ENCODE measurements around the gene TRAF3IP3. TPM values are rescaled to one million over a fixed set of nuclear protein-coding genes. Genes with fewer than 3 reads are reported as not detected.
A peak's percentile ranks its signal among the peaks of the same experiment; 100 is the strongest.

Gene TRAF3IP3
- total RNA-seq, 2 donors from 2014 or later, result 175 to 184 TPM

GRCh38 chr1:209727286-209727685 lies 28.6 kb upstream of the TRAF3IP3 start:
- H3K4me1 Mint-ChIP-seq, result peaks cover 32% of the 10 kb centered on the region
- H3K27me3 Mint-ChIP-seq, result no peaks in the 10 kb centered on the region
- peak; percentile 20 for ATAC-seq (replicated peaks)
- peak overlapping the region; percentile 11 for H3K4me3 Mint-ChIP-seq
- peak overlapping the region; percentile 52 for H3K27ac Mint-ChIP-seq
- H3K36me3 Mint-ChIP-seq (ENCODE audit: low read depth), result no peaks in the 10 kb centered on the region
- H3K9me3 Mint-ChIP-seq, result peaks cover 6% of the 10 kb centered on the region

- Mint-ChIP-seq H3K27ac (peak overlapping the region; percentile 52), H3K27me3 (no peaks in the 10 kb centered on the region), H3K4me3 (peak overlapping the region; percentile 11), H3K9me3 (peaks cover 6% of the 10 kb centered on the region), H3K36me3 (ENCODE audit: low read depth) (peaks cover 2% of the 10 kb centered on the region), H3K4me1 (peaks cover 32% of the 10 kb centered on the region)
- no peak for ATAC-seq (replicated peaks)
Measured at GRCh38 chr1:209727785-209728184, 28.1 kb upstream of the TRAF3IP3 start.

GRCh38 chr1:209728466-209728865 lies 27.4 kb upstream of the TRAF3IP3 start:
- H3K27ac Mint-ChIP-seq, result no peak overlapping the region
- no peak overlapping the region for H3K4me3 Mint-ChIP-seq
- no peaks in the 10 kb centered on the region for H3K27me3 Mint-ChIP-seq
- H3K36me3 Mint-ChIP-seq (ENCODE audit: low read depth), result peaks cover 8% of the 10 kb centered on the region
- peaks cover 37% of the 10 kb centered on the region for H3K4me1 Mint-ChIP-seq
- no peak for ATAC-seq (replicated peaks)
- peaks cover 9% of the 10 kb centered on the region for H3K9me3 Mint-ChIP-seq

DNA sequence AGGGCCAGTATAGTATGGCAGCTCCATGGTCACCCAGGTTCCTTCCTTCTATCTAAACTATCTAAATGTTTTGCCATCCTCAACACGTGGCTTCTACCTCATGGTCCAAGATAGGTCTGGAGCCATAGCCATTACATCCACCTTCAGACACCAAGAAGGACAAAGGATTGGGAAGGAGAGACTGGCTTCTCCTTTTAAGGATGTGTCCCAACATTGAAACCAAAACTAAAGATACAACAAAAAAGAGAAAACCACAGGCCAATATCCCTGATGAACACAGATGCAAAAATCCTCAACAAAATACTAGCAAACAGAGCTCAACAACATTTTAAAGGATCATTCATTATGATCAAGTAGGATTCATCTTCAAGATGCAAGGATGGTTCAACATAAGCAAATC lies 26.4 kb upstream of the TRAF3IP3 start:
- H3K27me3 Mint-ChIP-seq, result no peaks in the 10 kb centered on the region
- peaks cover 6% of the 10 kb centered on the region for H3K9me3 Mint-ChIP-seq
- H3K4me1 Mint-ChIP-seq, result peaks cover 35% of the 10 kb centered on the region
- no peak overlapping the region for H3K4me3 Mint-ChIP-seq
- peaks cover 8% of the 10 kb centered on the region for H3K36me3 Mint-ChIP-seq (ENCODE audit: low read depth)
- H3K27ac Mint-ChIP-seq, result no peak overlapping the region
- ATAC-seq (replicated peaks), result no peak

DNA sequence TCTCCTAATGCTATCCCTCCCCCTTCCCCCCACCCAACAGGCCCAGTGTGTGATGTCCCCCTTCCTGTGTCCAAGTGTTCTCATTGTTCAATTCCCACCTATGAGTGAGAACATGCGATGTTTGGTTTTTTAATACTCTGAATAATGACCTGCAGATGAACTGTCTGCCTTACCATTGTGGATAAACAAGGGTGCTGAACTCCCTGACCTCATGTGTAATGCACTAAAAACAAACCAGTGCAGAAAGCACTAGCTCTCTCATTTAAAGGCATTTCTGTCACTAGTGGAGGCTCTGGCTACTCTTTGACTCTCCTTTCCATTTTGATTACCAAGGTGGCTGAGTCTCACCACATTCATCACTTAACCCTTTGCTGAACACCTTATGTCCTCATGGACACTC lies 23.1 kb upstream of the TRAF3IP3 start:
- no peak for ATAC-seq (replicated peaks)
- Mint-ChIP-seq H3K4me3 (peak overlapping the region; percentile 32), H3K4me1 (peaks cover 36% of the 10 kb centered on the region), H3K36me3 (ENCODE audit: low read depth) (peaks cover 8% of the 10 kb centered on the region), H3K27me3 (no peaks in the 10 kb centered on the region), H3K27ac (peak overlapping the region; percentile 28), H3K9me3 (peaks cover 6% of the 10 kb centered on the region)

GRCh38 chr1:209733409-209734192 lies 22.3 kb upstream of the TRAF3IP3 start:
- Mint-ChIP-seq H3K36me3 (ENCODE audit: low read depth) (peaks cover 8% of the 10 kb centered on the region), H3K4me1 (peaks cover 34% of the 10 kb centered on the region), H3K27ac (peak overlapping the region; percentile 28), H3K9me3 (peaks cover 6% of the 10 kb centered on the region), H3K4me3 (peak overlapping the region; percentile 32), H3K27me3 (no peaks in the 10 kb centered on the region)
- peak; percentile 65 for ATAC-seq (replicated peaks)

DNA sequence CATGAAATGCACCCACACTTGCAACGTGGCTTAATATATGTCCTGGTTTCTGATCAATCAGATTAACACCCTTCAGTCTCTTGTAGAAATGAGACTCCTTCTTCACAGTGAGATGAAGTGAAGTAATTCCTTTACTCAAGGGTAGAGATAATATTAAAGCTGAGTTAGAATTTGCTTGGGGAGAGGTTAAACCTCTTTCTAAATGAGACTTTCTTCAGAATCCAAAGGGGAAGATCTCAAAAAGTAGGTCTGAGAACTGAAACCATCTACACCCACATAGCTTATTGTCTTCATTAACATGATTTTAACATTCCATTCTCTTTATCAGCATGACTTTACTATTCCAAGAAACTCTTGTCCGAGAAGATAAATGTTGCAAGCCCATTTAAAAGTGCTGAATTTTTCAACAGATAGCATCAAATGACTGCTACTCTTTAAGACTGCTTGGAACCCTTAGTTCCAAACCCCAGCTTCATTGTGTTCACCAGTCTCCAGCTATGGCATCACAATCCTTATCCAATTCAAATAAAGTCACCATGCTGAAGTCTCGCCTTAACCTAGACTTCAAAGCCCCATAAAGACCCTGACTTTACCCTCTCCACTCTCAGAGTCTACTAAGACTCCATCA lies 19.2 kb upstream of the TRAF3IP3 start:
- Mint-ChIP-seq H3K4me1 (peaks cover 36% of the 10 kb centered on the region), H3K4me3 (peak overlapping the region; percentile 52), H3K36me3 (ENCODE audit: low read depth) (peaks cover 8% of the 10 kb centered on the region), H3K27ac (peak overlapping the region; percentile 73), H3K27me3 (no peaks in the 10 kb centered on the region), H3K9me3 (peaks cover 6% of the 10 kb centered on the region)
- ATAC-seq (replicated peaks), result peak; percentile 79

DNA sequence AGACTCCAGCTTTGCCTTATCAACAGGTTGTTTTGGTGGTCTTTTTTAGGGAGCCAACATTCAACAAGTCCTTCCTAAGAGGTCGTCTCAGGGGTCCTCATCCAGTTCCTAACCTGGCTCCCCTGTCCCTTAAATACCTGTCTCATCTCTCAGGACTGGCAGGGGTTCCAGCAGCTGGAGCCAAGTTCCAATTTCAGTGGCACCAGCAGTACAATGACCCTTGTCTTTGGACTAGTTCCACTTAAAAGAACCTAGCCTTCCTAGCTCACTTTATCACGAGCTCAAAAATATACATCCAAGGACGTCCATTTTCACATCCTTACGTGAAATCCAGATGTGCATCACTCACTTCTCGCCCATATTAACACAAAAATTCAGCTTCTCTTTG lies 18.7 kb upstream of the TRAF3IP3 start:
- Mint-ChIP-seq H3K27me3 (no peaks in the 10 kb centered on the region), H3K9me3 (peaks cover 6% of the 10 kb centered on the region), H3K27ac (peak overlapping the region; percentile 73), H3K36me3 (ENCODE audit: low read depth) (peaks cover 8% of the 10 kb centered on the region), H3K4me1 (peaks cover 41% of the 10 kb centered on the region), H3K4me3 (peak overlapping the region; percentile 52)
- ATAC-seq (replicated peaks), result no peak

DNA sequence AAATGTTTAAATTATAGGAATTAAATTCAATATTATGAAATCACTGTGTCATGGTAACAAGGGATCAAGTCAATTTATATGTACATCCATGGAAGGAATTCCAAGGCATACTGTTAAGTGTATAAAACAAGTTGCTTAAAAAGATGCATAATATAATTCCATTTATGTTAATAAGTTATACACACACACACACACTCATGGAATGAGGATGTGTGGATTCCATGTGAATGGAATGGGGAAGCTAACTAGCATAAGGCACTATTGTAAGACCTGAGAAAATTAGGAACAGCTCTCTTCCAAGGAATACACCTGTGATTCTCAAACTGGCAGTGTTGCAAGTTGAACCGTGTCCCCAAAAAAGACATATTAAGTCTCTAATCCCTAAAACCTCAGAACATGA lies 17.6 kb upstream of the TRAF3IP3 start:
- peaks cover 2% of the 10 kb centered on the region for H3K36me3 Mint-ChIP-seq (ENCODE audit: low read depth)
- peaks cover 3% of the 10 kb centered on the region for H3K9me3 Mint-ChIP-seq
- H3K27ac Mint-ChIP-seq, result no peak overlapping the region
- H3K27me3 Mint-ChIP-seq, result no peaks in the 10 kb centered on the region
- peaks cover 41% of the 10 kb centered on the region for H3K4me1 Mint-ChIP-seq
- ATAC-seq (replicated peaks), result no peak
- H3K4me3 Mint-ChIP-seq, result no peak overlapping the region

DNA sequence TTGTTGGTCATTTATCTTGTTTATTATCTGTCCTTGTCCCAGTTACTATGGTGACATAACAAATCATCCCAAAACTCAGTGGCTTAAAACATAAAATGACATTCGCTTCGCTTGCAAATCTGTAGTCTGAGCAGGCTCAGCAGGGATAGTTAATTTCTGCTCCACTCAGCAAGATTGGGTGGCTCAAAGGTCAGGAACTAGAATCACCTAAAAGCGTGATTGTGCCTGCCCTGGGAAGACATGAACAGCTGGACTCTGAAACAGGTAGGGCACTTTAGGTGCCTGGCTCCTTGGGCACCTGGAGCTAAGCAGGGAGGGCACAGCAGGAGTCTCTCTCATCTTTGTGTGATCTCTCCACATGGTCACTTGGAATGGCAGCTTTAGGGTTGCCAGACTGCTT lies 14.7 kb upstream of the TRAF3IP3 start:
- ATAC-seq (replicated peaks), result no peak
- peaks cover 27% of the 10 kb centered on the region for H3K4me1 Mint-ChIP-seq
- peak overlapping the region; percentile 62 for H3K4me3 Mint-ChIP-seq
- no peaks in the 10 kb centered on the region for H3K36me3 Mint-ChIP-seq (ENCODE audit: low read depth)
- H3K27ac Mint-ChIP-seq, result peak overlapping the region; percentile 73
- no peaks in the 10 kb centered on the region for H3K27me3 Mint-ChIP-seq
- peaks cover 3% of the 10 kb centered on the region for H3K9me3 Mint-ChIP-seq

DNA sequence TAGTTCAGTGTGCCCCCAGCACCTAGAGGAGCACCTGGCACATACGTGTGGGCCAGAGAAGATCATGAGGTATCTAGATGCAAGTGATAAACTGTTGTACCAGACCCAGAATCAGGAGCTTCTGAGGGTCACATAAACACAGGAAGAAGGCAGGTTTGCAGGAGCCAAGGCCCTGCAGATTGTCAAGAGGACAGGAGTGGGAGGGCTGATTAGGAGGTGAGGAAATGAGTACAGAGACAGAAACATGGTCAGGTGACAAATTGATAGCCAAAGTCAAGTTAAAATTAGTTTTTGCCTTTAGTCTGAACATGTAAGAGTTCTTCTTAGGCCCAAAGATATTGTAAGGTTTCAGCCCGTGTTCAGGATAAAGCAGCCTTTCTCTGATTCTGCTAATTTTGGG lies 14.0 kb upstream of the TRAF3IP3 start:
- H3K27ac Mint-ChIP-seq, result peak overlapping the region; percentile 73
- H3K27me3 Mint-ChIP-seq, result no peaks in the 10 kb centered on the region
- H3K4me1 Mint-ChIP-seq, result peaks cover 27% of the 10 kb centered on the region
- peaks cover 3% of the 10 kb centered on the region for H3K9me3 Mint-ChIP-seq
- H3K36me3 Mint-ChIP-seq (ENCODE audit: low read depth), result no peaks in the 10 kb centered on the region
- ATAC-seq (replicated peaks), result no peak
- H3K4me3 Mint-ChIP-seq, result peak overlapping the region; percentile 62

- Mint-ChIP-seq H3K36me3 (ENCODE audit: low read depth) (no peaks in the 10 kb centered on the region), H3K4me3 (peak overlapping the region; percentile 62), H3K9me3 (no peaks in the 10 kb centered on the region), H3K27ac (peak overlapping the region; percentile 73), H3K27me3 (no peaks in the 10 kb centered on the region), H3K4me1 (peaks cover 23% of the 10 kb centered on the region)
- no peak for ATAC-seq (replicated peaks)
Measured at GRCh38 chr1:209742409-209743144, 13.3 kb upstream of the TRAF3IP3 start.

- H3K4me3 Mint-ChIP-seq, result peak overlapping the region; percentile 62
- ATAC-seq (replicated peaks), result peak; percentile 5
- H3K4me1 Mint-ChIP-seq, result peaks cover 26% of the 10 kb centered on the region
- H3K9me3 Mint-ChIP-seq, result no peaks in the 10 kb centered on the region
- no peaks in the 10 kb centered on the region for H3K36me3 Mint-ChIP-seq (ENCODE audit: low read depth)
- H3K27me3 Mint-ChIP-seq, result no peaks in the 10 kb centered on the region
- peak overlapping the region; percentile 73 for H3K27ac Mint-ChIP-seq
Measured at GRCh38 chr1:209743145-209743482, 12.7 kb upstream of the TRAF3IP3 start.

DNA sequence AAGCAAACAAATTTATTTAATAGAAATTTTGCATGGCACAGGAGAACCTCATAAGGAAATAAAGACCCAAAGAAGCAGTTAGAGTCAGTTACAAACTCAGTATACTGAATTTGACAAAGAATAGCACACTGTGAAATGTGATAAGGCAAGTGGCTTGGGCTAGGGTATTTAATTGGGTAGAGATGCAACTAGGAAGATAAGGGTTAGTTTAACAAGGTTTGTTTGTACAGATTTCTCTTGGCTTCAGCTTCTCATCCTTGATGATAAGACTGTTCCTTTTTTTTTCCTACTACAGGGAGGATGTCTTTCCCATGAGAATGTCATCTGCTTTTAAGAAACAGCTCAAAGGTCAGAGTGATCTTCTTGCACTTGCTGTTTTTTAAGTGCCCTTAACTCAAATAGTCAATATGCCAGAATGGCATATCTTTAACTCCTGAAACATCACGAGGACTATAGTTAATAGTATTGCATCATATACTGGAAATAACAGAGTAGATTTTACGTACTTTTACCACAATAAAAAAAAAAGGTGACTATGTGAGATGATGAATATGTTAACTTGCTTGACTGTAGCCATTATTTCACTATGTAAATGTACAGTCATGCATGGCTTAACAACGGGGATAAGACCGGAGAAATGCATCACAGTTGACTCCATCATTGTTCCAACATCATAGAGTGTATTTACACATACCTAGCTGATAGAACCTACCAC lies 9.2 kb upstream of the TRAF3IP3 start:
- Mint-ChIP-seq H3K27me3 (no peaks in the 10 kb centered on the region), H3K4me3 (peak overlapping the region; percentile 62), H3K4me1 (peaks cover 43% of the 10 kb centered on the region), H3K27ac (peak overlapping the region; percentile 87), H3K36me3 (ENCODE audit: low read depth) (no peaks in the 10 kb centered on the region), H3K9me3 (no peaks in the 10 kb centered on the region)
- ATAC-seq (replicated peaks), result no peak

Data from activated T-helper 17 cell treated with anti-CD3 and anti-CD28 coated beads, Interleukin-2, amount 50 U/mL, for 72 hours (primary cell).